OCI-LY1 (cell line): ENCODE data around the gene NISCH.
A peak's percentile ranks its signal among the peaks of the same experiment; 100 is the strongest.

Experiments
- H2AFZ ChIP-seq: fragments of 200-600 bp; sonication (generic), shearing (Covaris generic); 2 replicates; pipeline ENCODE4 v1.6.0; 2014; ENCODE audit warnings: antibody characterized with exemption, mild to moderate bottlenecking, low read length
- H3F3A ChIP-seq: fragments of 200-600 bp; sonication (generic), shearing (Covaris generic); 2 replicates; pipeline ENCODE4 v1.6.0; 2014; ENCODE audit warnings: mild to moderate bottlenecking, antibody characterized with exemption, low read length, moderate library complexity; ENCODE audit not compliant: insufficient read depth
- H3K27ac ChIP-seq: fragments of 200-600 bp; sonication (generic); 2 replicates; pipeline ENCODE4 v1.5.1; 2014; ENCODE audit warnings: low read length, mixed run types, mild to moderate bottlenecking, low read depth; ENCODE audit not compliant: poor library complexity, severe bottlenecking
- H3K27me3 ChIP-seq: fragments of 200-600 bp; sonication (generic); 2 replicates; pipeline ENCODE4 v1.6.0; 2014; ENCODE audit warnings: antibody characterized with exemption, mild to moderate bottlenecking, low read length, moderate library complexity; ENCODE audit not compliant: insufficient read depth
- H3K36me3 ChIP-seq: fragments of 200-600 bp; sonication (generic); 2 replicates; pipeline ENCODE4 v1.6.1; 2014; ENCODE audit warnings: mild to moderate bottlenecking, antibody characterized with exemption, low read length, moderate library complexity, mixed read lengths; ENCODE audit not compliant: insufficient read depth
- H3K4me1 ChIP-seq: fragments of 200-600 bp; sonication (generic); 2 replicates; pipeline ENCODE4 v1.5.1; 2014; ENCODE audit warnings: mild to moderate bottlenecking, low read length, moderate library complexity; ENCODE audit not compliant: insufficient read depth, severe bottlenecking
- H3K4me2 ChIP-seq: fragments of 200-600 bp; sonication (generic), shearing (Covaris generic); 2 replicates; pipeline ENCODE4 v1.6.1; 2014; ENCODE audit warnings: low read length
- H3K4me3 ChIP-seq: fragments of 200-600 bp; sonication (generic); 2 replicates; pipeline ENCODE4 v1.5.1; 2014; ENCODE audit warnings: low read length, low read depth, mild to moderate bottlenecking, mixed read lengths; ENCODE audit not compliant: poor library complexity, severe bottlenecking
- H3K79me2 ChIP-seq: fragments of 200-600 bp; shearing (Covaris generic); 2 replicates; pipeline ENCODE4 v1.6.1; 2016; ENCODE audit warnings: mixed run types, low read length, mixed read lengths; ENCODE audit not compliant: insufficient read depth
- H3K9ac ChIP-seq: fragments of 200-600 bp; sonication (generic), shearing (Covaris generic); 2 replicates; pipeline ENCODE4 v1.6.1; 2014; ENCODE audit warnings: mild to moderate bottlenecking, low read length, mixed read lengths
- H3K9me2 ChIP-seq: fragments of 200-600 bp; sonication (generic), shearing (Covaris generic); 2 replicates; pipeline ENCODE4 v1.6.1; 2014; ENCODE audit warnings: low read depth, mild to moderate bottlenecking, low read length, mixed read lengths
- H3K9me3 ChIP-seq: fragments of 200-600 bp; shearing (Covaris generic); 2 replicates; pipeline ENCODE4 v1.6.1; 2014; ENCODE audit warnings: low read length, mixed read lengths
- H4K20me1 ChIP-seq: fragments of 200-600 bp; sonication (generic), shearing (Covaris generic); 2 replicates; pipeline ENCODE4 v1.6.0; 2016; ENCODE audit warnings: mild to moderate bottlenecking, low read length; ENCODE audit not compliant: insufficient read depth
- CTCF ChIP-seq: fragments of 200-600 bp; sonication (generic), shearing (Covaris generic); IDR thresholded peaks from 2 replicates; pipeline ENCODE4 v1.5.1; 2017; ENCODE audit warnings: mild to moderate bottlenecking, antibody characterized with exemption, low read length, moderate library complexity, mixed read lengths
- EZH2 ChIP-seq: fragments of 200-600 bp; sonication (generic), shearing (Covaris generic); IDR thresholded peaks from 2 replicates; pipeline ENCODE4 v1.8.0; 2017; ENCODE audit warnings: borderline replicate concordance, mixed run types, mild to moderate bottlenecking, antibody characterized with exemption, low read length, moderate library complexity, mixed read lengths

NISCH gene

GRCh38 chr3:52534281-52535183 is 79.1 kb downstream of the NISCH start:
- TF ChIP-seq EZH2 (no peak), CTCF (no peak)
- Histone ChIP-seq H3K4me1 (peaks cover 52% of the 10 kb centered on the region), H4K20me1 (no peaks in the 10 kb centered on the region), H3K36me3 (no peaks in the 10 kb centered on the region), H3K4me3 (peak overlapping the region; percentile 75), H3K4me2 (peak overlapping the region; percentile 89), H3F3A (peaks cover 11% of the 10 kb centered on the region), H3K27ac (peak overlapping the region; percentile 81), H3K9me2 (no peaks in the 10 kb centered on the region), H3K79me2 (peaks cover 16% of the 10 kb centered on the region), H3K27me3 (no peaks in the 10 kb centered on the region), H3K9ac (peak overlapping the region; percentile 78), H3K9me3 (no peaks in the 10 kb centered on the region), H2AFZ (no peak overlapping the region)

GRCh38 chr3:52535411-52536111 is 80.2 kb downstream of the NISCH start:
- no peak for TF ChIP-seq CTCF
- TF ChIP-seq EZH2, result no peak
- Histone ChIP-seq H3K4me3 (peak overlapping the region; percentile 97), H3K4me1 (peaks cover 52% of the 10 kb centered on the region), H3K79me2 (peaks cover 16% of the 10 kb centered on the region), H2AFZ (no peak overlapping the region), H3K27ac (peak overlapping the region; percentile 81), H3K9me2 (no peaks in the 10 kb centered on the region), H4K20me1 (no peaks in the 10 kb centered on the region), H3F3A (peaks cover 16% of the 10 kb centered on the region), H3K9me3 (no peaks in the 10 kb centered on the region), H3K27me3 (no peaks in the 10 kb centered on the region), H3K4me2 (peak overlapping the region; percentile 89), H3K36me3 (peaks cover 8% of the 10 kb centered on the region; the same call in 1 of the 2 replicates), H3K9ac (peak overlapping the region; percentile 78; the same call in 1 of the 2 replicates)

GRCh38 chr3:52536112-52536368 is 80.6 kb downstream of the NISCH start:
- peaks cover 52% of the 10 kb centered on the region for H3K4me1 ChIP-seq
- TF ChIP-seq CTCF (no peak), EZH2 (no peak)
- no peak overlapping the region for H2AFZ ChIP-seq
- no peaks in the 10 kb centered on the region for H3K9me2 ChIP-seq
- H3K4me3 ChIP-seq, result peak overlapping the region; percentile 97
- peak overlapping the region; percentile 21; the same call in 1 of the 2 replicates for H3K9ac ChIP-seq
- no peaks in the 10 kb centered on the region for H3K27me3 ChIP-seq
- peaks cover 13% of the 10 kb centered on the region; the same call in 1 of the 2 replicates for H3K36me3 ChIP-seq
- no peaks in the 10 kb centered on the region for H3K9me3 ChIP-seq
- H3K27ac ChIP-seq, result peak overlapping the region; percentile 81
- H3K4me2 ChIP-seq, result peak overlapping the region; percentile 72
- peaks cover 16% of the 10 kb centered on the region for H3F3A ChIP-seq
- no peaks in the 10 kb centered on the region for H4K20me1 ChIP-seq
- H3K79me2 ChIP-seq, result peaks cover 16% of the 10 kb centered on the region
